ENCODE results near the gene TLE5.

Gene TLE5

GRCh38 chr19:3029065-3029923 is 33.0 kb downstream of the TLE5 start, which contains the start of gene TLE2:
TSS of gene TLE2 (minus strand) at chr19:3029280. CDS start at chr19:3028904, 376 bp downstream.
- H3K79me1 ChIP-seq (ENCODE audit: low read depth, low read length), result no peaks in the 10 kb centered on the region
- peaks cover 8 to 10% of the 10 kb centered on the region in 2 donors for H3K4me1 ChIP-seq (ENCODE audit: control insufficient read depth in 2 of 2, insufficient read depth in 1 of 2, low read depth in 1 of 2, low read length in 2 of 2)
- peak within 1 kb of the TSS; percentile 73 for H3K18ac ChIP-seq (ENCODE audit: low read length)
- peaks cover 0 to 9% of the 10 kb centered on the region in 2 donors for H3K9me3 ChIP-seq (replicated peaks in 1 of 2; ENCODE audit: control insufficient read depth in 2 of 2, insufficient read depth in 1 of 2, low read depth in 1 of 2, low read length in 2 of 2)
- no peak within 1 kb of the TSS for H3K4ac ChIP-seq (ENCODE audit: low read length)
- no peak within 1 kb of the TSS for H2BK12ac ChIP-seq (ENCODE audit: low read length)
- no peak within 1 kb of the TSS for H4K91ac ChIP-seq (ENCODE audit: low read depth, low read length, poor library complexity)
- no peak within 1 kb of the TSS for H2BK5ac ChIP-seq (ENCODE audit: low read length)
- H2BK120ac ChIP-seq (ENCODE audit: low read depth, low read length), result no peak within 1 kb of the TSS
- peak within 1 kb of the TSS; percentile 40 for H2AK5ac ChIP-seq (ENCODE audit: low read depth, low read length)
- H3K4me2 ChIP-seq (ENCODE audit: insufficient read depth, low read length, poor library complexity, severe bottlenecking), result peak within 1 kb of the TSS; percentile 48
- H2AFZ ChIP-seq (ENCODE audit: low read length), result peak within 1 kb of the TSS; percentile 45
- no peak within 1 kb of the TSS for H3K14ac ChIP-seq (ENCODE audit: low read length)
- DNase-seq (ENCODE audit: low spot score), result no peak
- peak within 1 kb of the TSS; percentile 62 for H2BK15ac ChIP-seq (ENCODE audit: low read length)
- peak within 1 kb of the TSS in 1 of 2 donors; percentile 45 for H3K4me3 ChIP-seq (ENCODE audit: low read length in 2 of 2)
- WGBS, 2 donors (ENCODE audit: extremely low coverage in 2 of 2, insufficient read length in 2 of 2, insufficient replicate concordance in 1 of 2), result no CpG with 5 or more reads among the region's 85 CpGs
- no peak within 1 kb of the TSS for H4K8ac ChIP-seq (ENCODE audit: low read depth, low read length)
- H3K27ac ChIP-seq (replicated peaks; ENCODE audit: low read length), result no peak within 1 kb of the TSS
- peak within 1 kb of the TSS; percentile 8 for H3K23ac ChIP-seq (ENCODE audit: low read depth, low read length, poor library complexity)
- no peaks in the 10 kb centered on the region for H3K36me3 ChIP-seq (replicated peaks in 1 of 2; ENCODE audit: control insufficient read depth in 2 of 2, insufficient read depth in 2 of 2, low read length in 2 of 2)
- H3K27me3 ChIP-seq (ENCODE audit: control insufficient read depth in 3 of 3, insufficient read depth in 3 of 3, low read depth in 1 of 3, low read length in 3 of 3), result peaks cover 19 to 91% (median 80%) of the 10 kb centered on the region in 3 experiments
- no peak within 1 kb of the TSS for H3K9ac ChIP-seq (ENCODE audit: low read depth, low read length, poor library complexity)

DNA sequence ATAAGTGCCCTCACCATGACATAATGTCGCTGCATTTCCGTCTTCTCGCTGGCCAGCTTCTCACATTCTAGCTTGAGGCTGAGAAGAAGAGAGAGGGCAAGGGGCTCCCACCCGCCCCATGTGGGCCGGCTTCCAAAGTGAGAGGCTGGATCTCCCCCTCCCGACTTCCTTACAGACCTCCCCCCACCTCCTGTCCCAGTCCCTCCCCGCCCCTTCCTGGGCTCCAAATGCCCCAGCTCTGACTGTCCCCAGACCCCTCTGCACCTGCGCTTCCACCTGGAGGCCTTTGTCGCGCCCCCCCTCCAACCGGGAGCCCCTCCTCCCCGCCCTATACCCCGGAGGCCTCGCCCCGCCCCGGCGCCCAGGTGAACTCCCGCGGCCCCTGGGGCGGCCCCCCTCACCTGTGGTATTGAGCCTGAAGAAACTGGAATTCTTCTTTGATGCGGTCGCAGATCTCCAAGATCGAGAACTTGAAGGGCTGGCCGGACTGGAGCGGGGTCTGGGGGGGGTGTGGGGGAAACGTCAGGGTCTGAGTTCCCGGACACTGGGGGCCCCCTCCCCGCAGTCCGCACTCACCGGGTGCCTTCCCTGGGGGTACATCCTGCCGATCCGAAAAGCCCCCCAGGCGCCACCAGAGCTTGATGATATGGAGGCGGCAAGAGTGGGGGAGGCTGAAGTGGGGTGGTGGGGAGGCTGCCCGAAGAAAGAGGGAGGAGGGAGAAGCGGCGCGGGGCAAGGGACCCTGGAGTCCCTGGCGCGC is 33.8 kb downstream of the TLE5 start:
- no peaks in the 10 kb centered on the region for H3K79me1 ChIP-seq (ENCODE audit: low read depth, low read length)
- H4K91ac ChIP-seq (ENCODE audit: low read depth, low read length, poor library complexity), result no peak overlapping the region
- H2BK12ac ChIP-seq (ENCODE audit: low read length), result no peak overlapping the region
- H3K27me3 ChIP-seq (ENCODE audit: control insufficient read depth in 3 of 3, insufficient read depth in 3 of 3, low read depth in 1 of 3, low read length in 3 of 3), result peaks cover 19 to 90% (median 76%) of the 10 kb centered on the region in 3 experiments
- peak overlapping the region; percentile 40 for H2AK5ac ChIP-seq (ENCODE audit: low read depth, low read length)
- H2BK5ac ChIP-seq (ENCODE audit: low read length), result no peak overlapping the region
- peaks cover 5 to 10% of the 10 kb centered on the region in 2 donors for H3K4me1 ChIP-seq (ENCODE audit: control insufficient read depth in 2 of 2, insufficient read depth in 1 of 2, low read depth in 1 of 2, low read length in 2 of 2)
- peak overlapping the region in 1 of 2 donors; percentile 45 for H3K4me3 ChIP-seq (ENCODE audit: low read length in 2 of 2)
- peak overlapping the region; percentile 62 for H2BK15ac ChIP-seq (ENCODE audit: low read length)
- no peak overlapping the region for H3K27ac ChIP-seq (replicated peaks; ENCODE audit: low read length)
- no CpG with 5 or more reads among the region's 40 CpGs for WGBS, 2 donors (ENCODE audit: extremely low coverage in 2 of 2, insufficient read length in 2 of 2, insufficient replicate concordance in 1 of 2)
- no peak overlapping the region for H3K14ac ChIP-seq (ENCODE audit: low read length)
- H3K4me2 ChIP-seq (ENCODE audit: insufficient read depth, low read length, poor library complexity, severe bottlenecking), result peak overlapping the region; percentile 48
- H3K9ac ChIP-seq (ENCODE audit: low read depth, low read length, poor library complexity), result no peak overlapping the region
- peak overlapping the region; percentile 73 for H3K18ac ChIP-seq (ENCODE audit: low read length)
- no peak overlapping the region for H4K8ac ChIP-seq (ENCODE audit: low read depth, low read length)
- peak overlapping the region; percentile 45 for H2AFZ ChIP-seq (ENCODE audit: low read length)
- DNase-seq (ENCODE audit: low spot score), result no peak
- H2BK120ac ChIP-seq (ENCODE audit: low read depth, low read length), result no peak overlapping the region
- H3K23ac ChIP-seq (ENCODE audit: low read depth, low read length, poor library complexity), result peak overlapping the region; percentile 8
- no peak overlapping the region for H3K4ac ChIP-seq (ENCODE audit: low read length)
- H3K36me3 ChIP-seq (replicated peaks in 1 of 2; ENCODE audit: control insufficient read depth in 2 of 2, insufficient read depth in 2 of 2, low read length in 2 of 2), result no peaks in the 10 kb centered on the region
- peaks cover 0 to 9% of the 10 kb centered on the region in 2 donors for H3K9me3 ChIP-seq (replicated peaks in 1 of 2; ENCODE audit: control insufficient read depth in 2 of 2, insufficient read depth in 1 of 2, low read depth in 1 of 2, low read length in 2 of 2)

GRCh38 chr19:3027981-3028304 is 34.4 kb downstream of the TLE5 start:
- Histone ChIP-seq H3K27me3 (ENCODE audit: control insufficient read depth in 3 of 3, insufficient read depth in 3 of 3, low read depth in 1 of 3, low read length in 3 of 3) (peaks cover 19 to 93% (median 77%) of the 10 kb centered on the region in 3 experiments), H2AFZ (ENCODE audit: low read length) (no peak overlapping the region), H2BK120ac (ENCODE audit: low read depth, low read length) (no peak overlapping the region), H2BK5ac (ENCODE audit: low read length) (no peak overlapping the region), H3K23ac (ENCODE audit: low read depth, low read length, poor library complexity) (peak overlapping the region; percentile 8), H3K4me2 (ENCODE audit: insufficient read depth, low read length, poor library complexity, severe bottlenecking) (no peak overlapping the region), H3K27ac (replicated peaks; ENCODE audit: low read length) (no peak overlapping the region), H3K14ac (ENCODE audit: low read length) (no peak overlapping the region), H3K79me1 (ENCODE audit: low read depth, low read length) (no peaks in the 10 kb centered on the region), H3K4me3 (ENCODE audit: low read length in 2 of 2) (no peak overlapping the region), H3K36me3 (replicated peaks in 1 of 2; ENCODE audit: control insufficient read depth in 2 of 2, insufficient read depth in 2 of 2, low read length in 2 of 2) (no peaks in the 10 kb centered on the region), H2BK15ac (ENCODE audit: low read length) (no peak overlapping the region), H3K4me1 (ENCODE audit: control insufficient read depth in 2 of 2, insufficient read depth in 1 of 2, low read depth in 1 of 2, low read length in 2 of 2) (peaks cover 5 to 10% of the 10 kb centered on the region in 2 donors), H2BK12ac (ENCODE audit: low read length) (no peak overlapping the region), H3K18ac (ENCODE audit: low read length) (no peak overlapping the region), H3K4ac (ENCODE audit: low read length) (no peak overlapping the region), H4K8ac (ENCODE audit: low read depth, low read length) (no peak overlapping the region), H4K91ac (ENCODE audit: low read depth, low read length, poor library complexity) (no peak overlapping the region), H3K9me3 (replicated peaks in 1 of 2; ENCODE audit: control insufficient read depth in 2 of 2, insufficient read depth in 1 of 2, low read depth in 1 of 2, low read length in 2 of 2) (peaks cover 0 to 9% of the 10 kb centered on the region in 2 donors), H2AK5ac (ENCODE audit: low read depth, low read length) (peak overlapping the region; percentile 35), H3K9ac (ENCODE audit: low read depth, low read length, poor library complexity) (no peak overlapping the region)
- no CpG with 5 or more reads among the region's 9 CpGs for WGBS, 2 donors (ENCODE audit: extremely low coverage in 2 of 2, insufficient read length in 2 of 2, insufficient replicate concordance in 1 of 2)
- DNase-seq (ENCODE audit: low spot score), result no peak

DNA sequence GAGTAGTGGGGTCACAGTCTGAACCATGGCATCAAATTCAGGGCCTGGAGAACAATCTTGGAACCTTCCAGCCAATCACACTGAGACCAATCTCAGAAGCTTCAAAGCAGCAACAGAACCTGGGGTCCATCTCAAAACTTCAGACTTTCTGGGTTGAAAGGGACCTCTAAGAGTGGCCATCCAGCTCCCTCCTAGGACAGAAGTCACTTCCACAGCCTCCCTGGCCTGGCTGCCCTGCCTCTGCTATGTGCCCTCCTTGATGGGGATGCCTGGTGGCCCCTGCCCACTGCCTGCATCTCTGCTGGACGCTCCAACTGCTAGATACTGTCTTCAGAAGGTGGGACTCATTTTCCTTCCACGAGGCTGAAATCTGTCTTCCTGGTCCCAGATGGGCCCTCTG is 35.0 kb downstream of the TLE5 start:
- Histone ChIP-seq H4K8ac (ENCODE audit: low read depth, low read length) (no peak overlapping the region), H2AFZ (ENCODE audit: low read length) (no peak overlapping the region), H3K79me1 (ENCODE audit: low read depth, low read length) (no peaks in the 10 kb centered on the region), H2BK5ac (ENCODE audit: low read length) (no peak overlapping the region), H3K23ac (ENCODE audit: low read depth, low read length, poor library complexity) (no peak overlapping the region), H3K9ac (ENCODE audit: low read depth, low read length, poor library complexity) (peak overlapping the region; percentile 9), H2AK5ac (ENCODE audit: low read depth, low read length) (no peak overlapping the region), H3K18ac (ENCODE audit: low read length) (no peak overlapping the region), H3K14ac (ENCODE audit: low read length) (no peak overlapping the region), H2BK15ac (ENCODE audit: low read length) (no peak overlapping the region), H3K9me3 (replicated peaks in 1 of 2; ENCODE audit: control insufficient read depth in 2 of 2, insufficient read depth in 1 of 2, low read depth in 1 of 2, low read length in 2 of 2) (peaks cover 0 to 9% of the 10 kb centered on the region in 2 donors), H3K27me3 (ENCODE audit: control insufficient read depth in 3 of 3, insufficient read depth in 3 of 3, low read depth in 1 of 3, low read length in 3 of 3) (peaks cover 18 to 91% (median 71%) of the 10 kb centered on the region in 3 experiments), H4K91ac (ENCODE audit: low read depth, low read length, poor library complexity) (no peak overlapping the region), H3K4me3 (ENCODE audit: low read length in 2 of 2) (no peak overlapping the region), H2BK120ac (ENCODE audit: low read depth, low read length) (no peak overlapping the region), H3K27ac (replicated peaks; ENCODE audit: low read length) (no peak overlapping the region), H3K36me3 (replicated peaks in 1 of 2; ENCODE audit: control insufficient read depth in 2 of 2, insufficient read depth in 2 of 2, low read length in 2 of 2) (no peaks in the 10 kb centered on the region), H3K4me2 (ENCODE audit: insufficient read depth, low read length, poor library complexity, severe bottlenecking) (no peak overlapping the region), H3K4me1 (ENCODE audit: control insufficient read depth in 2 of 2, insufficient read depth in 1 of 2, low read depth in 1 of 2, low read length in 2 of 2) (peaks cover 5 to 10% of the 10 kb centered on the region in 2 donors), H3K4ac (ENCODE audit: low read length) (no peak overlapping the region), H2BK12ac (ENCODE audit: low read length) (no peak overlapping the region)
- DNase-seq (ENCODE audit: low spot score), result no peak
- WGBS, 2 donors (ENCODE audit: extremely low coverage in 2 of 2, insufficient read length in 2 of 2, insufficient replicate concordance in 1 of 2), result no CpG with 5 or more reads among the region's 2 CpGs

All from neuronal stem cell (in vitro differentiated cells).